ENCODE measurements around the gene LLGL1. TPM values are rescaled to one million over a fixed set of nuclear protein-coding genes. Genes with fewer than 3 reads are reported as not detected.

The LLGL1 gene
- total and polyA plus RNA-seq, 2 donors (not counting 1 experiment from before 2014, with no cell fraction given), result 14.9 to 15.2 TPM

DNA sequence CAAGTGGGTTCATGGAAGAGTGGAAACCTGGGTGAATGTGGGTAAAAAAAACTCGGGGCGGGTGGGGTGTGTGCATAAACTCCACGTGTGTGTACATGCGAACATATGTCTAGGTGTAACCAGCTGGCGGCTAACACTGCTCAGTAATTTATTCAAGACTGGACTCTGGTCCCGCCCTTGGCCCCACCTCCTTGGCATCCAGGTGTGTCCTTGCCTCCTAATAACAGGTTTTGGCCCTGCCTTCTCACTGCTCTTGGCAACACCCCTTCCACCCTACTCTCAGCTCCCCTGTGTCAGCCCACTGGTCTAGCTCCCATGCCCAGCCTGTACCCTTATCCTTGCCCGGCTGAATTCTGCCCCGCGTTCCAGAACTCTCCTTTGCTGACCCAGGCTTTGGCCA lies 24.8 kb downstream of the LLGL1 start:
- ChIA-PET CTCF (no interaction called here), POLR2A (no interaction called here)
- Mint-ChIP-seq H3K27ac (no peak overlapping the region), H3K9me3 (ENCODE audit: insufficient read depth) (no peaks in the 10 kb centered on the region), H3K27me3 (no peaks in the 10 kb centered on the region), H3K4me3 (no peak overlapping the region), H3K4me1 (peaks cover 6% of the 10 kb centered on the region)
- Histone ChIP-seq H3K79me2 (ENCODE audit: control insufficient read depth, insufficient read depth, low read length) (peaks cover 2% of the 10 kb centered on the region), H3K9me3 (ENCODE audit: control extremely low read depth in 1 of 3, control insufficient read depth in 2 of 3, insufficient read depth in 1 of 3, low read length in 2 of 3) (no peaks in the 10 kb centered on the region), H3K27ac (ENCODE audit: low read length in 2 of 2) (no peak overlapping the region), H3K9ac (ENCODE audit: low read length) (no peak overlapping the region), H2AFZ (ENCODE audit: insufficient read depth, low read depth, low read length, poor library complexity, severe bottlenecking) (no peak overlapping the region), H4K20me1 (ENCODE audit: control insufficient read depth, insufficient read depth, low read length, poor library complexity, severe bottlenecking) (peaks cover 14% of the 10 kb centered on the region), H3K36me3 (replicated peaks in 1 of 2; ENCODE audit: control extremely low read depth in 1 of 2, control insufficient read depth in 1 of 2, extremely low read depth in 1 of 2, insufficient read depth in 2 of 2, low read length in 1 of 2) (peaks cover 2 to 88% of the 10 kb centered on the region in 2 experiments), H3K4me3 (ENCODE audit: control extremely low read depth in 1 of 5, extremely low read depth in 1 of 5, insufficient read depth in 1 of 5, low read depth in 2 of 5, low read length in 4 of 5) (no peak overlapping the region), H3K27me3 (replicated peaks in 1 of 4; ENCODE audit: control extremely low read depth in 1 of 4, control insufficient read depth in 3 of 4, insufficient read depth in 4 of 4, low read length in 3 of 4) (no peaks in the 10 kb centered on the region), H3K4me2 (replicated peaks; ENCODE audit: low read depth, low read length, poor library complexity, severe bottlenecking) (no peak overlapping the region), H3K4me1 (ENCODE audit: control insufficient read depth in 2 of 2, insufficient read depth in 2 of 2, low read length in 2 of 2) (no peaks in the 10 kb centered on the region)
- TF ChIP-seq, protein P1, sequence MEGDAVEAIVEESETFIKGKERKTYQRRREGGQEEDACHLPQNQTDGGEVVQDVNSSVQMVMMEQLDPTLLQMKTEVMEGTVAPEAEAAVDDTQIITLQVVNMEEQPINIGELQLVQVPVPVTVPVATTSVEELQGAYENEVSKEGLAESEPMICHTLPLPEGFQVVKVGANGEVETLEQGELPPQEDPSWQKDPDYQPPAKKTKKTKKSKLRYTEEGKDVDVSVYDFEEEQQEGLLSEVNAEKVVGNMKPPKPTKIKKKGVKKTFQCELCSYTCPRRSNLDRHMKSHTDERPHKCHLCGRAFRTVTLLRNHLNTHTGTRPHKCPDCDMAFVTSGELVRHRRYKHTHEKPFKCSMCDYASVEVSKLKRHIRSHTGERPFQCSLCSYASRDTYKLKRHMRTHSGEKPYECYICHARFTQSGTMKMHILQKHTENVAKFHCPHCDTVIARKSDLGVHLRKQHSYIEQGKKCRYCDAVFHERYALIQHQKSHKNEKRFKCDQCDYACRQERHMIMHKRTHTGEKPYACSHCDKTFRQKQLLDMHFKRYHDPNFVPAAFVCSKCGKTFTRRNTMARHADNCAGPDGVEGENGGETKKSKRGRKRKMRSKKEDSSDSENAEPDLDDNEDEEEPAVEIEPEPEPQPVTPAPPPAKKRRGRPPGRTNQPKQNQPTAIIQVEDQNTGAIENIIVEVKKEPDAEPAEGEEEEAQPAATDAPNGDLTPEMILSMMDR (IDR thresholded peaks at IDR 0.05), result no peak
- TF ChIP-seq EZH2 (IDR thresholded peaks at IDR 0.05; ENCODE audit: borderline replicate concordance, insufficient read depth, low read depth, low read length, poor library complexity, severe bottlenecking), result no peak
- no peak for DNase-seq
- ATAC-seq (ENCODE audit: low read depth), result no peak
- intact Hi-C loops (cut with micrococcal nuclease), result no loop called here
- 89% methylated on average over 8 of the region's 9 CpGs for WGBS (ENCODE audit: insufficient coverage)

DNA sequence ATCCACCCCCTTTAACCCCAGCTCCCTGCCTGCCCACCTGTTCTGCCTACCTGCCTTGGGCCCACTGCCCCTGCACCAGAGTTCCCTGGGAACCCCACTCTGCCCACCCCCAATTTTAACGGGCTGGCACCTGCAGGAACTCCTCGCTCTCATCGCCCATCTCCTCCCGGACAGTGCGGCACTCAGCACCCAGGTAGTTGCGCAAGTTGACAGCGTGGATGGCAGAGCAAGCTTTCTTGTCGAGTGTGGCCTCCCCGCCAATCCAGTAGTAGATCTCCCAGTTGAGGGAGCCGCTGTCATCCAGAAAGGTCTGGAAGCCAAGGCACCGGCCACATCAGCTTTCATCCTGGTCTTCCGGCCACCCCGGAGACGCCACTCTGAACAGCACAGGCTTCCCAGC lies 25.3 kb downstream of the LLGL1 start:
- Histone ChIP-seq H3K9me3 (ENCODE audit: control extremely low read depth in 1 of 3, control insufficient read depth in 2 of 3, insufficient read depth in 1 of 3, low read length in 2 of 3) (no peaks in the 10 kb centered on the region), H4K20me1 (ENCODE audit: control insufficient read depth, insufficient read depth, low read length, poor library complexity, severe bottlenecking) (peaks cover 19% of the 10 kb centered on the region), H3K4me1 (ENCODE audit: control insufficient read depth in 2 of 2, insufficient read depth in 2 of 2, low read length in 2 of 2) (no peaks in the 10 kb centered on the region), H3K27ac (ENCODE audit: low read length in 2 of 2) (no peak overlapping the region), H3K27me3 (replicated peaks in 1 of 4; ENCODE audit: control extremely low read depth in 1 of 4, control insufficient read depth in 3 of 4, insufficient read depth in 4 of 4, low read length in 3 of 4) (no peaks in the 10 kb centered on the region), H3K79me2 (ENCODE audit: control insufficient read depth, insufficient read depth, low read length) (peaks cover 6% of the 10 kb centered on the region), H3K36me3 (replicated peaks in 1 of 2; ENCODE audit: control extremely low read depth in 1 of 2, control insufficient read depth in 1 of 2, extremely low read depth in 1 of 2, insufficient read depth in 2 of 2, low read length in 1 of 2) (peaks cover 0 to 88% of the 10 kb centered on the region in 2 experiments), H2AFZ (ENCODE audit: insufficient read depth, low read depth, low read length, poor library complexity, severe bottlenecking) (no peak overlapping the region), H3K4me2 (replicated peaks; ENCODE audit: low read depth, low read length, poor library complexity, severe bottlenecking) (no peak overlapping the region), H3K9ac (ENCODE audit: low read length) (no peak overlapping the region), H3K4me3 (ENCODE audit: control extremely low read depth in 1 of 5, extremely low read depth in 1 of 5, insufficient read depth in 1 of 5, low read depth in 2 of 5, low read length in 4 of 5) (no peak overlapping the region)
- Mint-ChIP-seq H3K9me3 (ENCODE audit: insufficient read depth) (no peaks in the 10 kb centered on the region), H3K27me3 (no peaks in the 10 kb centered on the region), H3K27ac (no peak overlapping the region), H3K4me3 (no peak overlapping the region), H3K4me1 (peaks cover 6% of the 10 kb centered on the region)
- TF ChIP-seq EZH2 (IDR thresholded peaks at IDR 0.05; ENCODE audit: borderline replicate concordance, insufficient read depth, low read depth, low read length, poor library complexity, severe bottlenecking), result no peak
- TF ChIP-seq, protein P1 (IDR thresholded peaks at IDR 0.05), result no peak
- ATAC-seq (ENCODE audit: low read depth) (no peak), DNase-seq (no peak)
- ChIA-PET CTCF (no interaction called here), POLR2A (no interaction called here)
- over 99% methylated on average over 11 of the region's 14 CpGs for WGBS (ENCODE audit: insufficient coverage)
- intact Hi-C loops (cut with micrococcal nuclease), result no loop called here

Data from B cell (primary cell).